ENCODE results near the gene ZNF669. TPM values are rescaled to one million over a fixed set of nuclear protein-coding genes. Genes with fewer than 3 reads are reported as not detected.

Gene ZNF669
- total and polyA plus RNA-seq, 4 donors, result 11.8 to 12.8 (median 12.1) TPM

Other genes with a start within 250 kb of the ZNF669 start
- 10 to 100 TPM; 28.7 to 33.4 TPM for gene AHCTF1, start 172.4 kb downstream of the ZNF669 start, total RNA-seq
- 10 to 100 TPM; 31.0 to 33.3 TPM for gene AHCTF1, start 172.4 kb downstream of the ZNF669 start, polyA plus RNA-seq (ENCODE audit: insufficient read length in 2 of 2)
- gene ZNF695, start 96.3 kb downstream of the ZNF669 start, total RNA-seq, result 1 to 10 TPM; 2.6 to 3.8 TPM
- gene ZNF695, start 96.3 kb downstream of the ZNF669 start, polyA plus RNA-seq (ENCODE audit: insufficient read length in 2 of 2), result 1 to 10 TPM; 3.5 to 3.9 TPM
- gene ZNF670, start 25.5 kb downstream of the ZNF669 start, total RNA-seq, result 10 to 100 TPM in 1 of 2 donors, 1 to 10 TPM in 1; 6.7 to 13.1 TPM
- 1 to 10 TPM; 5.2 to 8.0 TPM for gene ZNF670, start 25.5 kb downstream of the ZNF669 start, polyA plus RNA-seq (ENCODE audit: insufficient read length in 2 of 2)
- 10 to 100 TPM; 58.8 to 98.7 TPM for gene ZNF124, start 67.7 kb upstream of the ZNF669 start, total RNA-seq
- gene ZNF124, start 67.7 kb upstream of the ZNF669 start, polyA plus RNA-seq (ENCODE audit: insufficient read length in 2 of 2), result 10 to 100 TPM in 1 of 2 donors, 1 to 10 TPM in 1; 9.6 to 12.1 TPM
- gene VN1R5, start 151.7 kb upstream of the ZNF669 start, total RNA-seq, result not detected
- not detected for gene VN1R5, start 151.7 kb upstream of the ZNF669 start, polyA plus RNA-seq (ENCODE audit: insufficient read length in 2 of 2)
- gene ZNF496, start 227.5 kb upstream of the ZNF669 start, total RNA-seq, result 10 to 100 TPM; 11.2 to 24.2 TPM
- gene ZNF496, start 227.5 kb upstream of the ZNF669 start, polyA plus RNA-seq (ENCODE audit: insufficient read length in 2 of 2), result 10 to 100 TPM; 31.6 to 35.9 TPM